Stimulated activated CD8-positive, alpha-beta memory T cell treated with anti-CD3 and anti-CD28 coated beads, Interleukin-15, amount 100 ng/mL, for 24 hours (primary cell): ENCODE measurements around the gene ZNF76.

Experiments
- DNase-seq: peaks from one replicate; pipeline ENCODE4 v3.0.0-alpha.2; 2020; ENCODE audit warnings: low read depth

Gene ZNF76

DNA sequence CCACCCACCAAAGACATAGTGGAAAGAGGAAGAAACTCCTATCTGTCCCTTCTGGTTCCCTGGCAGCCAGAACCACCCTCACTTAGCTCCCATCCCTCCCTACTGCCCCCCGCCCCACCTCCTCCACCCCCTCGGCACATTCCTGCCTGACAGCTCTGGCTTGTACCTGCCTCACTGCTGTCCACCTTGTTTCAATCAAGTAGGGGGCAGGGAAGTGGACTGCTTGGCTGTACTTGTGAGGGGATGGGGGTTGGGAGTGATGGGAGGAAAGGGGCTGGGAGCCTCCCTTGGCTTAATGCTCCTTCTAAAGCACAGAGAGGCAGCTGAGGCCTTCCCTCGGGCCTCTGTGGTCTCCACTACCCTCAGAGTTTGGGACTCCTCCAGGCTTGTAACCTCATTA, 22.1 kb upstream of the ZNF76 start:
- DNase-seq, result no peak

- DNase-seq, result no peak
These were observed 20.7 kb upstream of the ZNF76 start for GRCh38 chr6:35238843-35239289.

DNA sequence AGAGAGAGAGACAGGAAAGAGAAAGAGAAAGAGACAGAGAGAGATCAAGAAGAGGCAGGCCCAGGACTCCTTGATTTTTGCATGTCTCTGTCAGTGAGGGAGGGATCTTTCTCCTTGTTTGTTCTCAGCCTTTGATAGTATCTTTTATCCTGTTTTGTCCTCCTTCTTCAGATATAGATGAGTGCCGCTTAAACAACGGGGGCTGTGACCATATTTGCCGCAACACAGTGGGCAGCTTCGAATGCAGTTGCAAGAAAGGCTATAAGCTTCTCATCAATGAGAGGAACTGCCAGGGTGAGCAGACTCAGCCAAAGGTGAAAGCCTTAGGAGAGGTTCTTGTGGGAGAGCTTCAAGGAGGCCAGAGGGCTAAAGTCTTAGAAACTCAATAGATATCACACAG, 20.0 kb upstream of the ZNF76 start:
- DNase-seq, result no peak

- peak; percentile 55 for DNase-seq
These were observed 18.4 kb upstream of the ZNF76 start for GRCh38 chr6:35240838-35241801.

DNA sequence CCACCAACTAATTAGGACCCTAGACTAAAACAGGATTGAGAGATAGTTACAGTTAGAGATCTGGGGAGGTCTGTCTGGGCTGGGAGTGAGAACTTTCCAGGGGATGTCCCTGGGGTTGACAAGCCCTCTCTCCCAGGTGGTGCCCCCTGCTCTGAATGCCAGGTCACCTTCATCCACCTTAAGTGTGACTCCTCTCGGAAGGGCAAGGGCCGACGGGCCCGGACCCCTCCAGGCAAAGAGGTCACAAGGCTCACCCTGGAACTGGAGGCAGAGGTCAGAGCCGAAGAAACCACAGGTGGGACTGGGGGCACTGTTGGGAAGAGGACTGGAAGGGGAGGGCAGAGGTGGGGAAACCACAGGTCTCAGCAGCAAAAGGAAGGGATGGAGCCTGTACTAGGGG, 17.0 kb upstream of the ZNF76 start:
- DNase-seq, result no peak

DNA sequence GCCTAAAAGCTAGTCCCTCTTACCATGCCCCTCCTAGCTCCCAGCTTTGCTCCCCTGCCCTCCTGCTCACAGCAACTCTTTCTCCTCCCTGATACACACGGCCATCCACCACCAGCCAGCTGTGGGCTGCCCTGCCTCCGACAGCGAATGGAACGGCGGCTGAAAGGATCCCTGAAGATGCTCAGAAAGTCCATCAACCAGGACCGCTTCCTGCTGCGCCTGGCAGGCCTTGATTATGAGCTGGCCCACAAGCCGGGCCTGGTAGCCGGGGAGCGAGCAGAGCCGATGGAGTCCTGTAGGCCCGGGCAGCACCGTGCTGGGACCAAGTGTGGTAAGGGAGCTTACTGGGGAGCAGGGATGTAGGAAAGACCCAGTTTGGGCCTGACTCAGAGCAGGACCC, 16.6 kb upstream of the ZNF76 start:
- no peak for DNase-seq

GRCh38 chr6:35243386-35243958, 16.1 kb upstream of the ZNF76 start:
- DNase-seq, result no peak

- DNase-seq, result no peak
These were observed 15.0 kb upstream of the ZNF76 start for GRCh38 chr6:35244551-35244950.

DNA sequence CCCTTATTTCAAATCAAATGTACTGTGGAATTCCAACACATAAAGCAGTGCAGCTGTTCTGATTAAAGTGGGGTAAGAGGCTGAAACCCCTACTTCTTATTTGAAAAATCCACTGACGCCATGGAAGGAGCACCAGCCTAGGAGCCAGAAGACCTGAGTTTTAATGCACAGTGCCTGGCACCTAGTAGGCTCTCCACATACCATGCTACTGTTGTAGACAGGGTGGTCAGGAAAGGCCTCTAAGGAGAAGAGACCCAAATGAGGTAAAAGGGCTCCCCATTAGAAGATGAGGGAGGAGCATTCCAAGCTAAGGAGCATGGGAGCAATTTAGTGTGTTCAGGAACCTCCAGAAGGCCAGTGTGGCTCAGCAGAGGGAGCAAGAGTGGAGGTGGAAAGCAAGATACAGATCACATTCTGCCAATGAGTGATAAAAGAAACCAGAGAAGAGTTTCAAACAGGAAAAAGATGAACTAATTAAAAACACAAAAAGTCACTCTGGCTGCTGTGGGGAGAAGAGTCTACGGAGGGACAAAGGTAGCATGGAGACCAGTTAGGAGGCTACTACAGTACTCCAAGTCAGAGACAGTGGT, 11.8 kb upstream of the ZNF76 start:
- DNase-seq, result no peak

GRCh38 chr6:35248300-35248699, 11.2 kb upstream of the ZNF76 start:
- DNase-seq, result no peak

GRCh38 chr6:35248965-35249364, 10.6 kb upstream of the ZNF76 start:
- no peak for DNase-seq

GRCh38 chr6:35251949-35252348, 7.6 kb upstream of the ZNF76 start:
- no peak for DNase-seq

GRCh38 chr6:35253249-35253648, 6.3 kb upstream of the ZNF76 start:
- no peak for DNase-seq

GRCh38 chr6:35258336-35258735, 1.2 kb upstream of the ZNF76 start:
- DNase-seq, result no peak

GRCh38 chr6:35258858-35259193, 709 bp upstream of the ZNF76 start:
- DNase-seq, result peak; percentile 13

GRCh38 chr6:35259948-35260590, 534 bp downstream of the ZNF76 start:
- peak; percentile 29 for DNase-seq

GRCh38 chr6:35260591-35261570, 1.3 kb downstream of the ZNF76 start:
- DNase-seq, result no peak

DNA sequence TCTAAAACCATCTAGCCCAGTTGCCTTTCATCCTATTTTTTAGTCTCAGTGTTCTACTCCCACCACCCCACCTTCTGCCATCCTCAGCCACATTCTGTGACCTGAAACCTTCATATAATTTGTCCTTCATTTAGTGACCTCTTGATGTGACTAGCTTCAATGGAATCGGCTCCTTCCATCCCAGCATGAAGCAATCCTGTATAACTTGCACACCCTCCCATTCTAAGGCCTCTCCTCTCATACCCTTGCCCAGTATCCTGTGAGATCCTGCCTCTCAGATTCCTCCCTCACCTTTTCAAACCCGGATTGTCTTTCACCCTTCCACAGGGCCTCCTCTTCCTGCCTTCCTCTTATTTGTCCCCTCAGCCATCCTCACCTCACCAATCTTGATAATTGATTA, 3.1 kb downstream of the ZNF76 start:
- DNase-seq, result no peak

- DNase-seq, result no peak
These were observed 5.2 kb downstream of the ZNF76 start for GRCh38 chr6:35264550-35265274.

DNA sequence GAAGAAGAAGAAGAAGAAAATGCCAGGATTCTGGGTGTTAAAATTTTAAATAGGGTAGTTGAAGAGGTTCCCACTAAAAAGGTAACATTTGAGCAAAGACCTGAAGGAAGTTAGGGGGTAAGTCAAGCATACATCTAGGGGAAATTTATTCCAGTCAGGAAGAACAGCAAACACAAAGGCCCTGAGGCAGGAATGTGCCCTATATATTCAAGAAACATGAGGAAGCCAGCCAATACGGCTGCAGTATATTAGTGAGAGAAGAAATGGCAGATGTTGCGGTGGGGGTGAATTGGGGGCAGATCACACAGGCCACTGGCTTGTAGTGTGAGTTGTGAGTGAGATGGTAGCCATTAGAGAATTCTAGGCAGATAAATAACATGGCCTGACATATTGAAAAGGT, 6.0 kb downstream of the ZNF76 start:
- DNase-seq, result no peak

- DNase-seq, result no peak
These were observed 7.9 kb downstream of the ZNF76 start for GRCh38 chr6:35267446-35267845.
